GM18907 (cell line): ENCODE results near the gene CCDC54.

Source experiments
- ATAC-seq: cut with Tn5 transposase; IDR thresholded peaks from one replicate; pipeline ENCODE4 v1.9.1; 2021; ENCODE audit warnings: mild to moderate bottlenecking, moderate library complexity; ENCODE audit not compliant: unreplicated experiment

Gene CCDC54

DNA sequence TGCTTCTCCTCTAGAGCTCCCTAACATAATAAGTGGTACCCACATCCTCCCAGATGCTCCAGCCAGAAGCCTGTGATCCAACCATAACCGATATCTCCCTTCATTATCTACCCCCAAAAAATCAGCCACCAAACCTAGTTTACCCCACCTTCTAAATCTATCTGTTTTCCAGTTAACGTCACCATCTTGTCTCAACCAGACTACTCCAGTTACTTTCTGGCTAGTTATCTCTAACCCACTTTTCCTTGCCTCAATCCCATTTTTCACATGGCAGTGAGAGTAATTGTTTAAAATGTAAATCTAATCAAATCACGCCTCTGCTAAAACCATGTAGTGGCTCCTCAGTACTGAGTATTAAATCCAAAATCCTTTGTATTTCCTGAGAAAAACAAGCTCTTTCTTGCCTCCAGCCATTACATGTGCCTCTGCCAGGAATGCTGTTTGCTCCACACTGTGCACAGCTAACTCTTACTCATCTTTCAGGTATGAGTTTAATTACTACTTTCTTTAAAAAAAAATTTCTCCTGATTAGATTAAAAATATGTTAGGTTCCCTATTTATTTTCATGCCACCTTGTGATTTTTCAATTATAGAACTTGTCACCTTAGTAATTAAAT lies 15.4 kb downstream of the CCDC54 start:
- ATAC-seq, result no peak

DNA sequence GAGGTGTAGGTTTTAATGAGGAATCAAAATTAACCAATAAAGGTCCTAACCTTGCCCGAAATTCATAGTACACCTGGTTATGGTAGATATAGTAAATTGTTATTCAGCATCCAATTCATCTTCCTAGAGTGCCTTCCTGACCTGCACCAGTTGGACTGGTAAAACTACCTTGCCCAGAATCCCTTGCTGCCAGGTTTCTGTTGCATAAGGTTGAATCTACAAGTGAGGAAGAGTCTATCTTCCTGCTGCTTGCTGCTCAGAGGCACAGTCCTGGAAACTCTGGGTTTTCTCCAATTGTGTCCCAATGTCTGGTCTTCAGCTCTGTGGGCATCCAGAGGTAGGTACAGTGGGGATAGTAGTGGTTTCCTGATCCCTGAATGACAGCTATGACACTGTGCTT lies 17.3 kb downstream of the CCDC54 start:
- no peak for ATAC-seq

- no peak for ATAC-seq
Observed at GRCh38 chr3:107395066-107395465, 17.8 kb downstream of the CCDC54 start.

DNA sequence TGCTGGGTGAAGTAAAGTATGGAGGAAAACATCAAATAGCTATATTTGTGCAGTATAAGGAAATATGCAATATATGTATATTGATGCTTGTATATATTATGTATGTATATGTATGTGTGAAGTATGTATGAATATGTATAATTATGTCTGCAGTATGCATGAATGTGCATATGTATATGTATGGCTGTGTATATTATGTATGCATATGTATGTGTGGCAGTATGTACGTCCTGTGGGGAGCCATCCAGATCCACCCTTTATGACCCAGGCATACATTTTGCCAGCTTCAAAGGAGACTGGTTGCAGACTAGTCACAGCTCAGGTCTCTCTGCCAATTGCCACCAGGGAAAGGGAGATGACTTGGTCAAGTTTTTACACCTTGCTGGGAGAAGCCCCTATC lies 24.1 kb downstream of the CCDC54 start:
- ATAC-seq, result no peak

GRCh38 chr3:107402214-107402613 lies 25.0 kb downstream of the CCDC54 start:
- no peak for ATAC-seq

- ATAC-seq, result no peak
Observed at GRCh38 chr3:107404727-107405469, 27.7 kb downstream of the CCDC54 start.

- ATAC-seq, result no peak
Observed at GRCh38 chr3:107407355-107407754, 30.1 kb downstream of the CCDC54 start.

DNA sequence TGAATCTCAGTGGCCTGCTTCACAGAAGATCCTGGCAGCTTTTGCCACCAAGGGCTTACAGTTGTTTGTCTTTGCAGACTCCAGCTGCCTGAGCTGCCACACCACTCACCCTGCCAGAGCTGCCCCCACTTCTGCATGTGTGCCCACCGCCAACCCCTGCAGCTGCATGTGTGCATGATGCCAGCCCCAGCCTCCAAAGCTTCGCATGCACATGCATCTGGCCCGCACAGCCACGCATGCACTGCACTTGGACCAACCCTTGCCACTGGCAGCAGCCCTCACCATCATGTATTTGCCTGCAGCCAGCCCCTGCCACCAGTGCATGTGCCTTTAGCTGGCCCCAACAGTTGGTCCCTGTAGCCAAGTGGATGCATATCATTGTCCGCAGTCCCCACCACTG lies 31.3 kb downstream of the CCDC54 start:
- no peak for ATAC-seq

DNA sequence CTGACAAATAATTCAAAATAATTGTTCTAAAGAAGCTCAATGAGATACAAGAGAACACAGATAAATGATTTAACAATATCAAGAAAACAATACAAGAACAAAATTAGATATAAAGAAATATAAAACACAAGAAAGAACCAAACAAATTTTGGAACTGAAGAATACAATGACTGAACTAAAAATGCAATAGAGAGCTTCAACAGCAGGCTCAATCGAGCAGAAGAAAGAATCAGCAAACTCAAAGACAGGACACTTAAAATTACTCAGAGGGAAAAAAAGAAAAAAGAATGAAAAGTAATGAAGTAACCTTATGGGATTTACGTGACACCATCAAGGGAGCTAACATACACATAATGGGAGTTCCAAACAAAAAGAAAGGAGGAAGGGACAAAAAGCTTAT lies 32.1 kb downstream of the CCDC54 start:
- ATAC-seq, result no peak

DNA sequence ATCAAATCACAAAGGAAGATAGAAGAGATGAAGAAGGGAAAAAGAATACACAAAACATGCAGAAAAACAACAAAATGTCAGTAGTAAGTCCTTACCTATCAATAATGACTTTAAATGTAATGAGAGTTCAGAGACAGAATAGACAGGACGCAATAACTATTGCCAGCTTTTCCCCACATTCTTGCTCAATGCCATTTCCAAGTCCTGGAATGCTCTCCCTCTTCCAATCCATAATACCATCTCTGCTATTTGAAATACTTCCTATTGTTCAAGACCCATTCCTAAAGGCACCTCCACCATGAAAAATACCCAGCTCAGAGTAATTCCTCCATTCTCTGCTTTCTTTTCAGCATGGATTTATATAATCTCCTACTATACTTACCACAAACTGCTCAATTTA lies 33.4 kb downstream of the CCDC54 start:
- no peak for ATAC-seq

DNA sequence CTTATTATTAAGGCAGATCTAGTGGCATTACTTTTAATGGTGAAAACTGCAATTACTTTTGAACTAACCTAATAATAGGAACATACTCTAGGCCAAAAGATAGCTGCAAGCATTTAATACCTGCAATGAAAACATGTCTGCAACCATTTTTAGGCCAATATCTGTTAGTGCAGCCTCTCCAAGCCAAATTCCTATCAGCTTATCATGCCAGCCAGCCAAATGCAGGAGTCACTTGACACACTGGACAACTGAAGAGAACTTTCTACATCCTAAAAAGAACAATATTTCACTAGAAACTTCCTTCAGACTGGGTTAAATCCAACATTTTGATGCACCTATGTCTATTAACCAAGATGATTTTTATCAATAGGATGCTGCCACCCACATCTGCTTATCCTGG lies 33.8 kb downstream of the CCDC54 start:
- ATAC-seq, result no peak

DNA sequence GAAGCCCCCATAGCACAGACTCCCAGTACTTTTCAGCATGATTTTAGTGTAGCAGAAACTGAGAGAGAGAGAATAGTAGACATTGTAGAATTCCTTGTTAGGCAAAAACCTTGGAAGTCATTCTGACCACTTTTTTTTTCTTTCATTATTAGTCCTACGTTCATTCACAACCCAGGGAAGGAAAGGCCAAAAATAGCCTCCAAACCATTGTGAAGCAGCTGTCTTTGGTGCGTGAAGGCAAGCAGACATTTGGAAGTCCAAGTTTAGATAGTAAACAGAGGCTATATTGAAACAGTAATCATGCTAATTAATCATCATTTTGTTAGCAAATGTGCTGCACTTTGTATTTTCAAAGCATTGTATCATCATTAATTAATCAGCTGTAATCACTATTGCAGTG lies 34.5 kb downstream of the CCDC54 start:
- ATAC-seq, result no peak

DNA sequence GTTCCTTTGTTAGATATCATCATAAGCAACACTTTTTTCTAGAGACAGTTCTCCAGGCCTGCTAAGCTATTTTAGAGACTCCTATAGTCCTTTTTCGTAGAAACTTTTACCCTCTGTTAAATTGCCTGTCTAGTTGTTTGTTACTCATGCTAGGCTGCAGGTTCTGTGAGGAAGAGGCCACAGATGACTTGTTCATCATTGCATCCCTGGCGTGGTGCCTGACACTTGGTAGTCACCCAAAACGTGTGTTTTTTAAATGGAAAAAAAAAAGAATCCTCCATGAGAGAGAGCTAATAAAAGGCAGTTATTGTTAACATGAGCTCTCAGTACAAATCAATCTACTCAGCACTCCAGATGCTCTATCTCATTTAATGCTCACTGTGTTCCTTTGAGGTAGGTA lies 35.1 kb downstream of the CCDC54 start:
- no peak for ATAC-seq

GRCh38 chr3:107413264-107413663 lies 36.0 kb downstream of the CCDC54 start:
- no peak for ATAC-seq

DNA sequence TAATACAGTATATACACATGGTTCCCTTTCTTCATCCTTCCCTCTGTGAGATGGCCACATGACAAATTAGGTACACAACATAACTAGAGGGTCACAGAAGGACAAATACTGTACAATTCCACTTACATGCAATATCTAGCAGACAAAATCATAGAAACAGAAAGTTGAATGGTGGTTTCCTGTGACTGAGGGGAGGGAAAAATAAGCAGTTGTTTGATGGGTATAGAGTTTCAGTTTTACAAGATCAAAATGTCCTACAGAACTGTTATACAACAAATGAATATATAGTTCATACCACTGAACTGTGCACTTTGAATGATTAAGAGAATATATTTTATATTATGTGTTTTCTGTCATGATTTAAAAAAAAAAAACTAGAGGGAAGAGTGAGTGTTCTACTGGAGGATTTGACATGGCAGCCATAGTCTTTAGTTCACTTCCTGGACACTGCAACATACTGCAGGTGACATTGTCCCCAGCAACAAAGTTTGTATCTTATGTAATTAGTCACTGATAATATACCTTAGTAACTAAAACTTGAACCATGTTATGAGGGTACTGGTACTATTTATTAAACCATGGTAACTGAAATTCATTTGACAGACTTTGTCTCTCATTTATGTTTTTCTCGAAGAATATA lies 37.2 kb downstream of the CCDC54 start:
- peak; percentile 96 for ATAC-seq

- no peak for ATAC-seq
Observed at GRCh38 chr3:107416138-107416537, 38.9 kb downstream of the CCDC54 start.

GRCh38 chr3:107416886-107417285 lies 39.6 kb downstream of the CCDC54 start:
- ATAC-seq, result no peak

- ATAC-seq, result peak; percentile 91
Observed at GRCh38 chr3:107421170-107421792, 44.0 kb downstream of the CCDC54 start.

DNA sequence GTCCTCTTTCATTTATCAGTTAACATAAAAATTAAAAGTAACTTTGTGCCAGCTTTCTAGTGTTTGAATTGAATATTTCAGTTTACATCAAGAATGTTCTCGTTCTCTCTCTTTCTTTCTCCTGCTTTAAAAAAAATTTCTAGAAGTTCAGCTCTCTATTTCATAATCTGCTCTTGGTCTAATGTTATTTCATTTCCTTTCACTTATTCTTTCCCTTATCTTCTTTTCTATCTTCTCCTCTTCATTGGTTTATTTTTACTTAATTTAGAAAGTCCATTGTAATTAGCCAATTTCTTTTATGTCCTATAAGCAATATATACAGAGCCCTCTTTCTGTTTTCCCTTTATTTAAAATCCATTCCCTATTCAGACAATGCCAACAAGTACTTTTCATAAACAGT lies 44.6 kb downstream of the CCDC54 start:
- no peak for ATAC-seq

DNA sequence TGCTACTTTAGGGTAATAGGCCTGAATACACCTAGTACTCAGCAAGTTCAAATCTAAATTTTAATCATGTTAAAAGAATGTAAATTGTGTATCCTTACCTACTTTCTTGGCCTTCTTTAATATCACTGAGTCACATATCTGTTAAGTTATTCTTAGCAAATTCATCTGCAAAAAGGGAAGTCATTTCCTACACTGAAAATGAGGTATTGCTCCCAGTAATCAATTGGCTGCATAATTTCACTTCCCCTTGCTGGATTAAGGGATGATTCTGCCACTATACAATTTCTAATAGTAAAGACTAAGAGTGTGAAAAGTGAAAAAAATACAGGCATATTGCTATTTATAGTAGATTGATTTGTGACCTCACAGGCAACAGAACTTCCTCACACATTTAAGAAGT lies 47.8 kb downstream of the CCDC54 start:
- no peak for ATAC-seq

DNA sequence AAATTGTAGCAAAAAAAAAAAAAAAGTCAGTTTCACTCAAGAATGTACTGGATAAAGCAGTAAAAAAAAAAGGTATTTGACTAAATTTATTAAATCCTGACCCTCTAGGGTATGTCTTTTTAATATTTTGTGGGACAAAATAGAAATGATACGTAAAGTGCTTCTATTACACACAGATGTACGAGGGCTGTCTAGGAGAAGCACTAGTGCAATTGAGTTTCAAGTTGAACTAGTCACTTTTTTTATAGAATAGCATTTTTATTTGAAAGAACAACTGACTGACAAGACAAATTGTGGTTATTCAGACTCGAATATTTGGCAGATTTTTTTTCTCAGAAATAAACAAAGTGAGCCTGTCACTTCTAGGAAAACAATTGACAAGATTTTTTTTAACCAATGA lies 49.0 kb downstream of the CCDC54 start:
- no peak for ATAC-seq
